HEK293 (cell line): ENCODE data around the gene SQSTM1.

Experiments
- CTCF ChIA-PET: fragments of 350-600 bp; formaldehyde crosslinking; extraction: SDS; loops from one replicate; lab custom pipeline; 2021; ENCODE audit warnings: antibody characterized with exemption; lab: Yijun Ruan, JAX
- POLR2A ChIA-PET: fragments of 300-600 bp; formaldehyde crosslinking; extraction: SDS; loops from one replicate; lab custom pipeline; 2020; ENCODE audit warnings: antibody characterized with exemption, inconsistent platforms; lab: Yijun Ruan, JAX
- H3K27ac ChIP-seq: fragments of 200-500 bp; sonication (Bioruptor generic); 2 replicates; pipeline ENCODE4 v1.5.1; 2014; ENCODE audit warnings: low read depth, low read length, control low read depth, inconsistent platforms; ENCODE audit errors: extremely low read depth
- H3K36me3 ChIP-seq, 2 experiments: fragments of 200-500 bp in 1 of 2; sonication (Bioruptor generic) in 1 of 2; 1 replicate in 1 of 2; 2 replicates in 1 of 2; pipeline ENCODE4 v1.5.1; 2014 to 2017; ENCODE audit warnings: inconsistent platforms in 2 of 2, low read length in 2 of 2; ENCODE audit not compliant: control insufficient read depth in 2 of 2, insufficient read depth in 1 of 2
- H3K4me1 ChIP-seq: fragments of 200-500 bp; sonication (Bioruptor generic); 2 replicates; pipeline ENCODE4 v1.5.1; 2014; ENCODE audit warnings: mild to moderate bottlenecking, low read length, inconsistent platforms; ENCODE audit not compliant: control insufficient read depth, insufficient read depth
- H3K4me3 ChIP-seq: 2 replicates; pipeline ENCODE4 v1.5.1; 2011; ENCODE audit warnings: low read depth, mild to moderate bottlenecking, control low read depth, low read length, moderate library complexity
- H3K9me3 ChIP-seq: fragments of 200-500 bp; sonication (Bioruptor generic); 2 replicates; pipeline ENCODE4 v1.5.1; 2014; ENCODE audit warnings: low read depth, low read length, inconsistent platforms; ENCODE audit not compliant: control insufficient read depth, insufficient read depth
- CTCF ChIP-seq: fragments of 450-650 bp; formaldehyde crosslinking; IDR thresholded peaks from 2 replicates; pipeline ENCODE4 v1.5.1; 2016; ENCODE audit warnings: missing biosample characterization, missing genetic modification characterization
- EGR2 ChIP-seq: fragments of 450-650 bp; formaldehyde crosslinking; IDR thresholded peaks from 2 replicates; pipeline ENCODE4 v1.5.1; 2016; ENCODE audit warnings: low read depth, missing biosample characterization, missing genetic modification characterization
- KLF1 ChIP-seq: fragments of 450-650 bp; formaldehyde crosslinking; IDR thresholded peaks from 2 replicates; pipeline ENCODE4 v1.5.1; 2016; ENCODE audit warnings: missing biosample characterization, missing genetic modification characterization
- MZF1 ChIP-seq: fragments of 450-650 bp; formaldehyde crosslinking; IDR thresholded peaks from 2 replicates; pipeline ENCODE4 v1.5.1; 2017; ENCODE audit warnings: missing biosample characterization, missing genetic modification characterization, borderline replicate concordance
- PRDM10 ChIP-seq: fragments of 450-650 bp; formaldehyde crosslinking; IDR thresholded peaks from 2 replicates; pipeline ENCODE4 v1.5.1; 2016; ENCODE audit warnings: missing biosample characterization, missing genetic modification characterization
- RBAK ChIP-seq: fragments of 450-650 bp; formaldehyde crosslinking; IDR thresholded peaks from 2 replicates; pipeline ENCODE4 v1.5.1; 2016; ENCODE audit warnings: missing biosample characterization, missing genetic modification characterization
- SCRT2 ChIP-seq: fragments of 450-650 bp; formaldehyde crosslinking; IDR thresholded peaks from 2 replicates; pipeline ENCODE4 v1.5.1; 2016; ENCODE audit warnings: missing biosample characterization, missing genetic modification characterization
- ZBTB10 ChIP-seq: fragments of 450-650 bp; formaldehyde crosslinking; IDR thresholded peaks from 2 replicates; pipeline ENCODE4 v1.5.1; 2016; ENCODE audit warnings: missing biosample characterization, missing genetic modification characterization
- ZBTB6 ChIP-seq: fragments of 450-650 bp; formaldehyde crosslinking; IDR thresholded peaks from 2 replicates; pipeline ENCODE4 v1.5.1; 2017; ENCODE audit warnings: missing biosample characterization, missing genetic modification characterization
- ZIC2 ChIP-seq: fragments of 450-650 bp; formaldehyde crosslinking; IDR thresholded peaks from 2 replicates; pipeline ENCODE4 v1.5.1; 2016; ENCODE audit warnings: missing biosample characterization, missing genetic modification characterization
- ZNF184 ChIP-seq: fragments of 450-650 bp; IDR thresholded peaks from 2 replicates; pipeline ENCODE4 v1.5.1; 2018; ENCODE audit warnings: missing biosample characterization, mild to moderate bottlenecking, missing genetic modification characterization
- ZNF2 ChIP-seq: fragments of 450-650 bp; formaldehyde crosslinking; IDR thresholded peaks from 2 replicates; pipeline ENCODE4 v1.5.1; 2016; ENCODE audit warnings: missing biosample characterization, missing genetic modification characterization
- ZNF239 ChIP-seq: fragments of 450-650 bp; formaldehyde crosslinking; IDR thresholded peaks from 2 replicates; pipeline ENCODE4 v1.5.1; 2016; ENCODE audit warnings: missing biosample characterization, missing genetic modification characterization
- ZNF280D ChIP-seq: fragments of 450-650 bp; formaldehyde crosslinking; IDR thresholded peaks from 2 replicates; pipeline ENCODE4 v1.5.1; 2016; ENCODE audit warnings: missing biosample characterization, missing genetic modification characterization
- ZNF302 ChIP-seq: fragments of 450-650 bp; formaldehyde crosslinking; IDR thresholded peaks from 2 replicates; pipeline ENCODE4 v1.5.1; 2016; ENCODE audit warnings: missing biosample characterization, missing genetic modification characterization, low read depth
- ZNF335 ChIP-seq: fragments of 450-650 bp; formaldehyde crosslinking; conservative IDR thresholded peaks from 2 replicates; pipeline ENCODE4 v1.5.1; 2016; ENCODE audit warnings: missing biosample characterization, missing genetic modification characterization
- ZNF423 ChIP-seq: fragments of 450-650 bp; formaldehyde crosslinking; IDR thresholded peaks from 2 replicates; pipeline ENCODE4 v1.5.1; 2016; ENCODE audit warnings: missing biosample characterization, missing genetic modification characterization
- ZNF514 ChIP-seq: fragments of 450-650 bp; formaldehyde crosslinking; IDR thresholded peaks from 2 replicates; pipeline ENCODE4 v1.5.1; 2016; ENCODE audit warnings: missing biosample characterization, missing genetic modification characterization
- ZNF600 ChIP-seq: fragments of 450-650 bp; formaldehyde crosslinking; IDR thresholded peaks from 2 replicates; pipeline ENCODE4 v1.5.1; 2016; ENCODE audit warnings: missing biosample characterization, missing genetic modification characterization
- ZNF664 ChIP-seq: fragments of 450-650 bp; formaldehyde crosslinking; IDR thresholded peaks from 2 replicates; pipeline ENCODE4 v1.5.1; 2016; ENCODE audit warnings: missing biosample characterization, missing genetic modification characterization
- ZSCAN4 ChIP-seq: fragments of 450-650 bp; formaldehyde crosslinking; IDR thresholded peaks from 2 replicates; pipeline ENCODE4 v1.5.1; 2017; ENCODE audit warnings: missing biosample characterization, missing genetic modification characterization

Gene SQSTM1

GRCh38 chr5:179805529-179806249, 15.0 kb upstream of the SQSTM1 start:
- peak overlapping the region; percentile 89; the same call in 1 of the 2 replicates for H3K27ac ChIP-seq
- peaks cover 0 to 24% of the 10 kb centered on the region in 2 experiments; a peak in 2 of 3 replicates for H3K36me3 ChIP-seq
- ChIA-PET POLR2A (interaction anchor here (0.9 to 2.1 kb wide), 6 partner anchors 9 to 182 kb away, joined by 3 to 9 read pairs (median 4); partner anchors contain the start of genes HNRNPH1 and SQSTM1), CTCF (interaction anchor here (0.6 to 0.8 kb wide), 2 partner anchors 13 to 22 kb away, joined by 3 read pairs; no protein-coding TSS in a partner anchor)
- H3K4me1 ChIP-seq: peaks cover 22% of the 10 kb centered on the region
- no peaks in the 10 kb centered on the region for H3K9me3 ChIP-seq
- H3K4me3 ChIP-seq: peak overlapping the region; percentile 76
- TF ChIP-seq KLF1 (tag by site-specific recombination) (peak; percentile 30; the same call in 1 of the 2 replicates), ZNF600 (tag by site-specific recombination) (peak; percentile 96), ZBTB6 (tag by site-specific recombination) (peak; percentile 53; the same call in 1 of the 2 replicates), ZNF664 (no peak), ZNF2 (tag by site-specific recombination) (no peak), CTCF (tag by site-specific recombination) (0 out of 2 replicates have a peak, but pooled peaks have one; percentile 24), ZNF302 (tag by site-specific recombination) (no peak), ZNF184 (tag by site-specific recombination) (0 out of 2 replicates have a peak, but pooled peaks have one; percentile 20), MZF1 (tag by site-specific recombination) (no peak), EGR2 (tag by site-specific recombination) (0 out of 2 replicates have a peak, but pooled peaks have one; percentile 5), ZNF280D (no peak), ZSCAN4 (tag by site-specific recombination) (no peak), ZNF335 (peak; percentile 95), RBAK (tag by site-specific recombination) (no peak), PRDM10 (0 out of 2 replicates have a peak, but pooled peaks have one; percentile 26), ZIC2 (tag by site-specific recombination) (peak; percentile 52; the same call in 1 of the 2 replicates), ZNF514 (tag by site-specific recombination) (no peak), ZNF423 (tag by site-specific recombination) (peak; percentile 91), ZBTB10 (peak; percentile 59; the same call in 1 of the 2 replicates), SCRT2 (tag by site-specific recombination) (peak; percentile 67; the same call in 1 of the 2 replicates), ZNF239 (no peak)
